Tibial nerve (tissue), 4 donors: ENCODE measurements around the gene PDZRN3. TPM values are rescaled to one million over a fixed set of nuclear protein-coding genes. Genes with fewer than 3 reads are reported as not detected.

Source experiments
- DNase-seq, 2 donors: peaks; one replicate each; pipeline ENCODE4 v3.0.0-alpha.2; 2019; ENCODE audit warnings: low spot score in 2 of 2
- H3K27ac ChIP-seq, 4 donors: fragments of 200-600 bp; sonication (generic) in 3 of 4; one replicate each; pipeline ENCODE4 v1.5.1; 2017 to 2019; ENCODE audit warnings: mild to moderate bottlenecking in 1 of 4
- H3K27me3 ChIP-seq, 2 donors: fragments of 200-600 bp; sonication (generic) in 1 of 2; one replicate each; pipeline versions ENCODE4 v1.5.1 to v1.6.0; 2017 to 2019
- H3K36me3 ChIP-seq, 3 donors: fragments of 200-600 bp; sonication (generic); one replicate each; pipeline ENCODE4 v1.5.1; 2018 to 2019
- H3K4me1 ChIP-seq, 4 donors: fragments of 200-600 bp; sonication (generic) in 3 of 4; one replicate each; pipeline ENCODE4 v1.5.1; 2017 to 2019
- H3K4me3 ChIP-seq, 4 donors: fragments of 200-600 bp; sonication (generic) in 3 of 4; one replicate each; pipeline ENCODE4 v1.5.1; 2017 to 2019; ENCODE audit warnings: mild to moderate bottlenecking in 1 of 4, moderate library complexity in 1 of 4
- H3K9me3 ChIP-seq, 4 donors: fragments of 200-600 bp; sonication (generic) in 3 of 4; one replicate each; pipeline ENCODE4 v1.5.1; 2017 to 2019
- CTCF ChIP-seq, 5 experiments: fragments of 200-600 bp in 3 of 5; fragments of 450-650 bp in 2 of 5; sonication (generic) in 3 of 5; IDR thresholded peaks; one replicate each; pipeline ENCODE4 v1.5.1; 2016 to 2019; ENCODE audit warnings: antibody characterized with exemption in 5 of 5, mild to moderate bottlenecking in 3 of 5, moderate library complexity in 2 of 5
- EP300 ChIP-seq, 2 donors: sonication (generic); formaldehyde crosslinking; IDR thresholded peaks; one replicate each; pipeline ENCODE4 v1.6.1; 2017; ENCODE audit warnings: antibody characterized with exemption in 2 of 2, mild to moderate bottlenecking in 1 of 2
- POLR2A ChIP-seq, 2 donors: fragments of 450-650 bp; IDR thresholded peaks; one replicate each; pipeline ENCODE4 v1.6.1; 2017; ENCODE audit warnings: antibody characterized with exemption in 2 of 2, mild to moderate bottlenecking in 2 of 2, moderate library complexity in 2 of 2
- WGBS, 2 donors: methylation state at CpG; one replicate each; pipeline ENCODE4 v1.1.5; 2018; 5-methylcytosine and 5-hydroxymethylcytosine counted together
- total RNA-seq, 4 donors: library from RNA; depleted of rRNA; stranded (reverse); fragments of >200 nt; gene quantifications; one replicate each; pipeline ENCODE4 v1.1.0, GENCODE V29; 2016

The PDZRN3 gene
- total RNA-seq, 4 donors from 2014 or later = 48.3 to 87.2 (median 64.3) TPM

GRCh38 chr3:73401059-73401458 lies 223.7 kb downstream of the PDZRN3 start:
- H3K27me3 ChIP-seq = no peaks in the 10 kb centered on the region
- no peaks in the 10 kb centered on the region for H3K9me3 ChIP-seq
- no peak for DNase-seq
- H3K27ac ChIP-seq = peak overlapping the region in 2 of 4 donors; percentile 75 to 88
- 39 to 42% methylated on average over 6 of the region's 6 CpGs for WGBS, 2 donors
- peaks cover 0 to 20% (median 0%) of the 10 kb centered on the region in 3 donors for H3K36me3 ChIP-seq
- H3K4me3 ChIP-seq = no peak overlapping the region
- H3K4me1 ChIP-seq = peaks cover 0 to 38% (median 18%) of the 10 kb centered on the region in 4 donors
- no peak for TF ChIP-seq POLR2A (IDR thresholded peaks at IDR 0.05)
- TF ChIP-seq CTCF (IDR thresholded peaks at IDR 0.05) = no peak
- no peak for TF ChIP-seq EP300 (IDR thresholded peaks at IDR 0.05)

- Histone ChIP-seq H3K36me3 (peaks cover 0 to 21% (median 0%) of the 10 kb centered on the region in 3 donors), H3K27me3 (no peaks in the 10 kb centered on the region), H3K4me1 (peaks cover 0 to 29% (median 16%) of the 10 kb centered on the region in 4 donors), H3K4me3 (no peak overlapping the region), H3K27ac (peak overlapping the region in 2 of 4 donors; percentile 21 to 50), H3K9me3 (no peaks in the 10 kb centered on the region)
- TF ChIP-seq EP300 (IDR thresholded peaks at IDR 0.05) (no peak), CTCF (IDR thresholded peaks at IDR 0.05) (no peak), POLR2A (IDR thresholded peaks at IDR 0.05) (no peak)
- 89 to 93% methylated on average over 3 of the region's 3 CpGs for WGBS, 2 donors
- no peak for DNase-seq
Measured at GRCh38 chr3:73399666-73400253, 225.0 kb downstream of the PDZRN3 start.

- TF ChIP-seq POLR2A (IDR thresholded peaks at IDR 0.05) (no peak), EP300 (IDR thresholded peaks at IDR 0.05) (peak in 1 of 2 donors; percentile 30)
- H3K9me3 ChIP-seq = no peaks in the 10 kb centered on the region
- peaks cover 0 to 21% (median 0%) of the 10 kb centered on the region in 3 donors for H3K36me3 ChIP-seq
- H3K27ac ChIP-seq = peak overlapping the region in 2 of 4 donors; percentile 21 to 50
- H3K4me3 ChIP-seq = no peak overlapping the region
- DNase-seq = no peak
- H3K27me3 ChIP-seq = no peaks in the 10 kb centered on the region
- H3K4me1 ChIP-seq = peaks cover 0 to 22% (median 16%) of the 10 kb centered on the region in 4 donors
- WGBS, 2 donors = 59 to 65% methylated on average over 3 of the region's 3 CpGs
Measured at GRCh38 chr3:73399106-73399505, 225.6 kb downstream of the PDZRN3 start.

GRCh38 chr3:73398084-73398483 lies 226.7 kb downstream of the PDZRN3 start:
- TF ChIP-seq EP300 (IDR thresholded peaks at IDR 0.05) = no peak
- TF ChIP-seq POLR2A (IDR thresholded peaks at IDR 0.05) = no peak
- no peak for TF ChIP-seq CTCF (IDR thresholded peaks at IDR 0.05)
- peaks cover 0 to 19% (median 0%) of the 10 kb centered on the region in 3 donors for H3K36me3 ChIP-seq
- no peaks in the 10 kb centered on the region for H3K9me3 ChIP-seq
- H3K27ac ChIP-seq = peak overlapping the region in 2 of 4 donors; percentile 14 to 21
- H3K27me3 ChIP-seq = no peaks in the 10 kb centered on the region
- H3K4me1 ChIP-seq = peaks cover 0 to 20% (median 16%) of the 10 kb centered on the region in 4 donors
- DNase-seq = no peak
- no peak overlapping the region for H3K4me3 ChIP-seq
- WGBS, 2 donors = 87% methylated on average over 8 of the region's 8 CpGs

GRCh38 chr3:73394240-73394639 lies 230.5 kb downstream of the PDZRN3 start:
- no peak overlapping the region for H3K4me3 ChIP-seq
- DNase-seq = no peak
- H3K36me3 ChIP-seq = peaks cover 0 to 21% (median 0%) of the 10 kb centered on the region in 3 donors
- 86 to 88% methylated on average over 5 of the region's 5 CpGs for whole genome bisulfite sequencing, 2 donors
- TF ChIP-seq EP300 (IDR thresholded peaks at IDR 0.05) (no peak), CTCF (IDR thresholded peaks at IDR 0.05) (no peak), POLR2A (IDR thresholded peaks at IDR 0.05) (no peak)
- H3K27me3 ChIP-seq = no peaks in the 10 kb centered on the region
- H3K27ac ChIP-seq = no peak overlapping the region
- H3K9me3 ChIP-seq = no peaks in the 10 kb centered on the region
- peaks cover 0 to 8% (median 0%) of the 10 kb centered on the region in 4 donors for H3K4me1 ChIP-seq
